ENCODE measurements around the gene DNAL4. TPM values are rescaled to one million over a fixed set of nuclear protein-coding genes. Genes with fewer than 3 reads are reported as not detected.

The DNAL4 gene
- total RNA-seq, 1 donor, result 11.2 TPM

DNA sequence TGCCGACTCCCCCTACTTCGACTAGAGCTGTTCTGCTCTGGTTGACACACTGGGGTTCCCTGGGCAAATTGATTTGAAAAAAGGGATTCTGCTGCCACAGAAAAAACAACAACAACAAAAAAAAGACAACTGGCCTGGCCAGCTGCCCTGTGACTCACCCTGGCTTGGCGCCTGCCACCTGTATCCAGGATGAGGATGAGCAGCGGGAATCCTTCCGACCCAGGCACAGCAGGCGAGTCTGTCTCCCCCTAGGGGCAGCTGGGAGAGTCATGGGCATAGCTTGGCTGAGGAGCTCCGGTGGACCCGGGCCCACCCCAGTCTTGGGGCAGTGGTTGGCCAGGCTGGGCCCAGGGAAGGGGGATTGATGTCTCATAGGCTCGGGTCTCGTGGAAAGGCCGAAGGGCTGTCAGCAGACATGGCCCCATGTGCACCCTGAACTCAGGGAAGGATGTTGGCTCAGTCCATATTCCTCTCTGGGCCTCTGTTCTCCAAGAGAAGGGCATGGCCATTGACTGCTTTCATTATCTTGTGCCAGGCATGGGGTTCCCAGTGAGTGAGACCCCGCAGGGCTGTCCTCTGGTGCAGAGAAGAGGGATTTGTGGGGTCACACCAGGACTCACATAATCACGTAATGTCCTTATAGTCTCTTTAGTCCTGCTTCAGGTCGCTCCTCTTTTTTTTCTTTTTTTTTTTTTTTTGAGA lies 27.7 kb downstream of the DNAL4 start:
- H3K4me3 ChIP-seq (ENCODE audit: low read depth, low read length), result no peak overlapping the region
- peak; percentile 68 for DNase-seq (ENCODE audit: low read depth)
- peak; percentile 93 for TF ChIP-seq CTCF (IDR thresholded peaks at IDR 0.05; ENCODE audit: insufficient read depth, low read depth, low read length)

GRCh38 chr22:38762551-38762983 lies 31.4 kb downstream of the DNAL4 start:
- no peak for TF ChIP-seq CTCF (IDR thresholded peaks at IDR 0.05; ENCODE audit: insufficient read depth, low read depth, low read length)

DNA sequence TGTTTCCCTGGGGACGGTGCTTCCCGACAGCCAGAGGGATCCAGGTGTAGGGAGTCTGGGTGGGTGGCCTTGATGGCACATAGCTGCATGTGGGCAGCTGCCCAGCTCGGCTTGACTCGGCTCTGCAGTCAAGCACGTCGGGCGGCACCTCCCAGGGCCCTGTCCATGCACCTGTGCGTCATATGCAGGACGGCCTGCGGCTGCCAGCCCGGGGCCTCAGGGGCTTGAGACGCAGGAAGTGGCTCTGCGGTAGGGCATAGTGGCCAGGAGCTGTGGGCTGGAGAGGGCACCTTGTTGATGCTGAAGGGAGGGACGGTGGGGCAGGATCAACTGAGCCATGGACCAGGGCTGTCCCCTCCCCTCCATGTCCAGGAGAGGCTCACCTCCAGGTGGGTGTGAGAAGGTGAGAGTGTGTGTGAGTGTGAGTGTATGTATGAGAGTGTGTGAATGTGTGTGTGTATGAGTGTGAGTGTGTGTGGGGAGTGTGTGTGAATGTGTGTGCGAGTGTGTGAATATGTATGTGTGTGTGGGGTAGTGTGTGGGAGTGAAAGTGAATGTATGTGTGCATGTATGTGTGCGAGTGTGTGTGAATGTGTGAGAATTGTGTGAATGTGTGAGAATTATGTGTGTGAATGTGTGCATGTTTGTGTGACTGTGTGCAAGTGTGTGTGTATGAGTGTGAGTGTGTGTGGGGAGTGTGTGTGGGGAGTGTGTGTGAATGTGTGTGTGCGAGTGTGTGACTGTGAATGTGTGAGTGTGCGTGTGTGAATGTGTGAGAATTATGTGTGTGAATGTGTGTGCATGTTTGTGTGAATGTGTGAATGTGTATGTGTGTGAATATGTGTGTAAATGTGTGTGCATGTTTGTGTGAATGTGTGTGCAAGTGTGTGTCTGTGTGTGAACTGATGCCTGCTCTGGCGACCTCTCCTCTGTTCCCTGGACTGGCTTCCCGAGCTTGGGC lies 32.5 kb downstream of the DNAL4 start:
- no peak for TF ChIP-seq CTCF (IDR thresholded peaks at IDR 0.05; ENCODE audit: insufficient read depth, low read depth, low read length)
- DNase-seq (ENCODE audit: low read depth), result no peak
- H3K4me3 ChIP-seq (ENCODE audit: low read depth, low read length), result no peak overlapping the region

More at GRCh38 chr22:38762551-38762983, 31.4 kb downstream of the DNAL4 start:
- no peak overlapping the region for H3K4me3 ChIP-seq (ENCODE audit: low read depth, low read length)
- DNase-seq (ENCODE audit: low read depth), result no peak

GRCh38 chr22:38760477-38761201 lies 33.3 kb downstream of the DNAL4 start:
- DNase-seq (ENCODE audit: low read depth), result no peak

DNA sequence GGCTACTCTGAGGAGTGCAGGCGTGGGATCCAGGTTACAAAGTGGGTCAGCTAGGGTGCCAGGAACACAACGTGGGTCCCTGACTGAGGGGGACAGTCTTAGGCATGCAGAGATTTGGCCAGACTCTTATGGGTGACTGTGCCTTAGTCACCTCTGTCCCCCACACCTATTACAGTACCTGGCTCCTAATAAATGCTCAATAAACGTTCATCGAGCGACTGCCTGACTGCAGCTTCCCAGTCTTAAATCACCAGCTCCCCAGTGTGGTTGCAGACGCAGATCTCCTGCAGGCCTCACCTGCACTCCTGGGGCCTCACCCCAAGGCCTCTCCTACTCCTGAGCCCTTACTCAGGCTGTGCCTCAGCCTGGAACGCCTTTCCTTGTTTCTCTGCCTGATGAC lies 34.9 kb downstream of the DNAL4 start:
- no peak for DNase-seq (ENCODE audit: low read depth)
- TF ChIP-seq CTCF (IDR thresholded peaks at IDR 0.05; ENCODE audit: insufficient read depth, low read depth, low read length), result no peak

More at GRCh38 chr22:38760477-38761201, 33.3 kb downstream of the DNAL4 start:
- no peak for TF ChIP-seq CTCF (IDR thresholded peaks at IDR 0.05; ENCODE audit: insufficient read depth, low read depth, low read length)
- no peak overlapping the region for H3K4me3 ChIP-seq (ENCODE audit: low read depth, low read length)

GRCh38 chr22:38758276-38758945 lies 35.5 kb downstream of the DNAL4 start:
- no peak for TF ChIP-seq CTCF (IDR thresholded peaks at IDR 0.05; ENCODE audit: insufficient read depth, low read depth, low read length)
- H3K4me3 ChIP-seq (ENCODE audit: low read depth, low read length), result no peak overlapping the region
- no peak for DNase-seq (ENCODE audit: low read depth)

More for the DNA sequence above, 34.9 kb downstream of the DNAL4 start:
- no peak overlapping the region for H3K4me3 ChIP-seq (ENCODE audit: low read depth, low read length)

Data from fibroblast of villous mesenchyme (primary cell).